ENCODE measurements around the gene FADS6. TPM values are rescaled to one million over a fixed set of nuclear protein-coding genes. Genes with fewer than 3 reads are reported as not detected.
"Not testable (repeated sequence)": the region's sequence is repeated elsewhere in the genome, so short reads cannot be mapped to it uniquely, and the experiment has no call there.

FADS6 gene
- total RNA-seq, 4 donors from 2014 or later: 0.19 to 6.0 (median 1.9) TPM

DNA sequence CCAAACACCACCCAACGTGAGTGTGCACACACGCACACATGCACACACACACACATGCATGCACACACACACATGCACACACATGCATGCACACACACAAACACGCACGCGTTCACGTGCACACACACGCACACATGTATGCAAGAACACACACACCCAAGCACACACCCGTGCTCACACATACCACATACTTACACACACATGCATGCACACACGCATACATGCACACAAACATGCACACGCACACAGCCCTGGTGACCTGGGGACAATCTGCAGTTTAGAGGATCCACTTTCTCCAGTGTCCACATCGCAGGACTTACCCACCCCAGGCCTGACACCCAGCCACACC, 23.4 kb upstream of the FADS6 start:
- intact Hi-C loops (cut with DNase I): no loop called here
- H3K36me3 ChIP-seq: no peaks in the 10 kb centered on the region
- peaks cover 6 to 19% (median 12%) of the 10 kb centered on the region in 3 donors for H3K4me1 ChIP-seq
- no peak for TF ChIP-seq POLR2A (IDR thresholded peaks at IDR 0.05)
- TF ChIP-seq, protein P1, sequence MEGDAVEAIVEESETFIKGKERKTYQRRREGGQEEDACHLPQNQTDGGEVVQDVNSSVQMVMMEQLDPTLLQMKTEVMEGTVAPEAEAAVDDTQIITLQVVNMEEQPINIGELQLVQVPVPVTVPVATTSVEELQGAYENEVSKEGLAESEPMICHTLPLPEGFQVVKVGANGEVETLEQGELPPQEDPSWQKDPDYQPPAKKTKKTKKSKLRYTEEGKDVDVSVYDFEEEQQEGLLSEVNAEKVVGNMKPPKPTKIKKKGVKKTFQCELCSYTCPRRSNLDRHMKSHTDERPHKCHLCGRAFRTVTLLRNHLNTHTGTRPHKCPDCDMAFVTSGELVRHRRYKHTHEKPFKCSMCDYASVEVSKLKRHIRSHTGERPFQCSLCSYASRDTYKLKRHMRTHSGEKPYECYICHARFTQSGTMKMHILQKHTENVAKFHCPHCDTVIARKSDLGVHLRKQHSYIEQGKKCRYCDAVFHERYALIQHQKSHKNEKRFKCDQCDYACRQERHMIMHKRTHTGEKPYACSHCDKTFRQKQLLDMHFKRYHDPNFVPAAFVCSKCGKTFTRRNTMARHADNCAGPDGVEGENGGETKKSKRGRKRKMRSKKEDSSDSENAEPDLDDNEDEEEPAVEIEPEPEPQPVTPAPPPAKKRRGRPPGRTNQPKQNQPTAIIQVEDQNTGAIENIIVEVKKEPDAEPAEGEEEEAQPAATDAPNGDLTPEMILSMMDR (IDR thresholded peaks at IDR 0.05): no peak
- WGBS, 2 donors: 92 to 96% methylated on average over 4 to 11 of the region's 11 CpGs
- H3K27ac ChIP-seq: no peak overlapping the region
- no peak for DNase-seq
- H3K9me3 ChIP-seq: no peaks in the 10 kb centered on the region
- no peak overlapping the region for H3K4me3 ChIP-seq
- H3K27me3 ChIP-seq: peaks cover 0 to 48% (median 0%) of the 10 kb centered on the region in 4 donors

DNA sequence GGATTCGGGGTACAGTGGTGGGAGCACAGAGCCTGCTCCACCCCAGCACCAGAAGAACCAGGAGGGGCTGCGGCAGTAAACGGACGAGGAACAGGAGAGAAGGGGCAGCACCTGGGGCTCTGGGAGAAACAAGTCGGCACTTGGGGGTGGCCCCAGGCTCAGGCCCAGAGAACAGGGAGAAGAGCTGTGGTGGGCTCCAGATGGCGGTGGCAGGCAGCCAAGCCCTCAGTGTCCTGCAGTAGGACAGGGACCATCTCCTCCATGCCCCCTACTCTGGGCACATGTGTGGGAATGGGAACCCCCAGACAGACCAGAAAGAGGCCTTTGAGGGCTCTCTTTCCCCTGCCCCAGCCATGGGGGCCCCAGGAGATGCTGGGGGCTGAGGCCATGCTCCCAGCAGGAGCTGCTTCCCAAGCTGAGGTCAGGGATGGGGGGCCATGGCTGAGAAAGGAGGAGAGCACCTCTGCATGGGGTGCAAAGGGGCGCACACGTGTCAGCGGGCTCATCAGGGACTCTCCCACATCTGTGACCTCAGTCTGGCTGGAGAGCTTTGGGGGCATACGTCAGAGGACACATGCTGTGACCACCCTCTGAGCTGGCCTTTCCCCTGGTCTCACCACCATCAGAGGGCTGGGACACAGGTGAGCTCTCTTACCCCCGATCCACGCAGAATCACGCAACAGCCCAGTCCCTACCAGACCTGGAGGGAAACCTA, 22.9 kb upstream of the FADS6 start:
- Histone ChIP-seq H3K27ac (no peak overlapping the region), H3K4me1 (peaks cover 3 to 13% (median 7%) of the 10 kb centered on the region in 3 donors), H3K36me3 (no peaks in the 10 kb centered on the region), H3K4me3 (no peak overlapping the region), H3K27me3 (peaks cover 0 to 42% (median 0%) of the 10 kb centered on the region in 4 donors), H3K9me3 (no peaks in the 10 kb centered on the region)
- TF ChIP-seq, protein P1 (IDR thresholded peaks at IDR 0.05): no peak
- no peak for TF ChIP-seq POLR2A (IDR thresholded peaks at IDR 0.05)
- intact Hi-C loops (cut with DNase I): no loop called here
- DNase-seq: no peak
- WGBS, 2 donors: 78 to 82% methylated on average over 6 to 7 of the region's 13 CpGs

DNA sequence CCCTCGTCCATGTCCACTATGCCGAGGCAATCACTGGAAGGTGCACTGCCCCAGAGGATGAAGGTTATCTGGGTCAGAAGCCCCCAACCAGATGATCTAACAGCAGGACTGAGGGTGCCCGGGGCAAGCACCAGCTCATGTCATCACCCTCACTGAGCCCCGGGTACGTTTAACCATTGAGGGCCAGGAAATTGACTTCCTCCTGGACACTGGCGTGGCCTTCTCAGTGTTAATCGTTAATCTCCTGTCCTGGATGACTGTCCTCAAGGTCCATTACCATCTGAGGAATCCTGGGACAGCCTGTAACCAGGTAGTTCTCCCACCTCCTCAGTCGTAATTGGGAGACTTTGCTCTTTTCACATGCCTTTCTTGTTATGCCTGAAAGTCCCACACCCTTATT, 18.0 kb upstream of the FADS6 start:
- intact Hi-C loops (cut with DNase I); H3K27me3 ChIP-seq; H3K36me3 ChIP-seq; H3K4me3 ChIP-seq; DNase-seq; H3K9me3 ChIP-seq; H3K27ac ChIP-seq: not testable (repeated sequence)
- 84 to 86% methylated on average over 1 to 7 of the region's 8 CpGs for WGBS, 2 donors
- peaks cover 6 to 26% (median 15%) of the 10 kb centered on the region in 3 donors for H3K4me1 ChIP-seq

DNA sequence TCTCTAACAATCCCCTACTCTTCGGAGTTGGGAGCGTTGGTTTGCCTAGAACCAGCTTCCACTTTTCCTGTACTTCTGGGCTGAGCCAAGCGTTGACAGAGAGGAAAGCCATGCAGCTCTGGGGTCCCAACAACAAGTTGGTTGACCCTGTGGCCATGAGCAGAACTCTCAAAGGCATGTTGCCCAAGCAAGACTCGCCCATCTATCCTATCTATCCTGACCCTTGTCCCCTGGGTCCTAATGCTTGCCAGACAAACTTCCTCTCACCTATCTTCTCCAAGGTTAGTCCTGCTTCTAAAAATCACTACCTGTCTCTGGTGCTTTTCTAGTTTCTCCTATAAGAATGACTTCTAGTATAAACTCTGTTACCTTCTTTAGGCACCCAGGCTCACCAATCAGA, 15.7 kb upstream of the FADS6 start:
- H3K4me1 ChIP-seq: peaks cover 6 to 26% (median 15%) of the 10 kb centered on the region in 3 donors
- WGBS, 2 donors: 56 to 68% methylated on average over 2 to 4 of the region's 4 CpGs
- H3K27ac ChIP-seq; DNase-seq; intact Hi-C loops (cut with DNase I); H3K9me3 ChIP-seq; H3K4me3 ChIP-seq; H3K36me3 ChIP-seq: not testable (repeated sequence)
- H3K27me3 ChIP-seq: peaks cover 0 to 16% (median 0%) of the 10 kb centered on the region in 4 donors

DNA sequence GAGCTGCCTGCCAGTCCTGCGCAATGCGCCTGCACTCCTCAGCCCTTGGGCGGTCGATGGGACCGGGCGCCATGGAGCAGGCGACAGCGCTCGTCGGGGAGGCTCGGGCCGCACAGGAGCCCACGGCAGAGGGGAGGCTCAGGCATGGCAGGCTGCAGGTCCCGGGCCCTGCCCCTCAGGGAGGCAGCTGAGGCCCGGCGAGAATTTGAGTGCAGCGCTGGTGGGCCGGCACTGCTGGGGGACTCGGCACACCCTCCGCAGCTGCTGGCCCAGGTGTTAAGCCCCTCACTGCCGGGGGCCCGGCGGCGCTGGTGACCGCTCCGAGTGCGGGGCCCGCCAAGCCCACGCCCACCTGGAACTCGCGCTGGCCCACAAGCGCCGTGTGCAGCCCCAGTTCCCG, 13.6 kb upstream of the FADS6 start:
- TF ChIP-seq, protein P1 (IDR thresholded peaks at IDR 0.05): no peak
- TF ChIP-seq POLR2A (IDR thresholded peaks at IDR 0.05): no peak
- peaks cover 0 to 35% (median 0%) of the 10 kb centered on the region in 4 donors for H3K27me3 ChIP-seq
- H3K9me3 ChIP-seq: no peaks in the 10 kb centered on the region
- 95% methylated on average over 4 of the region's 34 CpGs; no CpG with 5 or more reads in 1 of the 2 donors for WGBS, 2 donors
- peaks cover 6 to 26% (median 15%) of the 10 kb centered on the region in 3 donors for H3K4me1 ChIP-seq
- no peak for DNase-seq
- H3K27ac ChIP-seq: no peak overlapping the region
- intact Hi-C loops (cut with DNase I): no loop called here
- H3K36me3 ChIP-seq: no peaks in the 10 kb centered on the region
- no peak overlapping the region for H3K4me3 ChIP-seq

DNA sequence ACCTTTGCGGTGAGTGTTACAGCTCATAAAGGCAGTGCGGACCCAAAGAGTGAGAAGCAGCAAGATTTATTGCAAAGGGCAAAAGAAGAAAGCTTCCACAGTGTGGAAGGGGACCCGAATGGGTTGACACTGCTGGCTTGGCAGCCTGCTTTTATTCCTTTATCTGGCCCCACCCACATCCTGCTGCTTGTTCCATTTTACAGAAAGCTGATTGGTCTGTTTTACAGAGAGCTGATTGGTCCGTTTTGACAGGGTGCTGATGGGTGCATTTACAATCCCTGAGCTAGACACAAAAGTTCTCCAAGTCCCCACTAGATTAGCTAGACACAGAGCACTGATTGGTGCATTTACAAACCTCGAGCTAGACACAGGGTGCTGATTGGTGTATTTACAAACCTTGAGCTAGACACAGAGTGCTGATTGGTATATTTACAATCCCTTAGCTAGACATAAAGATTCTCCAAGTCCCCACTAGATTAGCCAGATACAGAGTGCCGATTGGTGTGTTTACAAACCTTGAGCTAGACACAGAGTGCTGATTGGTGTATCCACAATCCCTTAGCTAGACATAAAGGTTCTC, 12.9 kb upstream of the FADS6 start:
- H3K4me3 ChIP-seq; H3K9me3 ChIP-seq; intact Hi-C loops (cut with DNase I); DNase-seq; H3K36me3 ChIP-seq; H3K27ac ChIP-seq: not testable (repeated sequence)
- 71 to 74% methylated on average over 5 to 6 of the region's 6 CpGs for WGBS, 2 donors
- H3K4me1 ChIP-seq: peaks cover 6 to 26% (median 15%) of the 10 kb centered on the region in 3 donors
- peaks cover 0 to 40% (median 0%) of the 10 kb centered on the region in 4 donors for H3K27me3 ChIP-seq
